Upper lobe of left lung (tissue), 4 donors: Measurements from ENCODE around the gene SNX30.

Source experiments
- POLR2A ChIP-seq, 4 donors: fragments of 450-650 bp; IDR thresholded peaks; one replicate each; pipeline ENCODE4 v1.5.1; 2016 to 2017; ENCODE audit warnings: antibody characterized with exemption in 4 of 4, mild to moderate bottlenecking in 2 of 4
- POLR2AphosphoS5 ChIP-seq, 2 donors: sonication (generic); formaldehyde crosslinking; IDR thresholded peaks; one replicate each; pipeline ENCODE4 v1.5.1; 2017; ENCODE audit warnings: antibody characterized with exemption in 2 of 2
- TF ChIP-seq, protein P1 (sequence below), 6 experiments: fragments of 450-650 bp in 4 of 6; fragments of 200-600 bp in 2 of 6; sonication (generic) in 2 of 6; IDR thresholded peaks; one replicate each; pipeline ENCODE4 v1.5.1; 2016 to 2019; ENCODE audit warnings: antibody characterized with exemption in 6 of 6

DNA sequence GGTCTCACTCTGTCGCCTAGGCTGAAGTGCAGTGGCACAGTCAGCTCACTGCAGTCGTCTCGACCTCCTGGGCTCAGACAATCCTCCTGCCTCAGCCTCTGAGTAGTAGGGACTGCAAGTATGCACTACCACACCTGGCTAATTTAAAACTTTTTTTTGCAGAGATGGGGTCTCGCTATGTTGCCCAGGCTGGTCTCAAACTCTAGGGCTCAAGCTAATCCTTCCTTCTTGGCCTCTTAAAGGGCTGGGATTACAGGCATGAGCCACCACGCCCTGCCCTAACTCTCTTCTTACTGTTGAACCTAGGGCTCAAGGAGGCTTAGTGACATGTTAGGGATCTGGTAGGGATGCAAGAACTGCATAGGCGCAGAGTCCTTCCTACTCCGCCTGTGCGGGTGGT is 65.3 kb downstream of the SNX30 start:
- TF ChIP-seq, protein P1, sequence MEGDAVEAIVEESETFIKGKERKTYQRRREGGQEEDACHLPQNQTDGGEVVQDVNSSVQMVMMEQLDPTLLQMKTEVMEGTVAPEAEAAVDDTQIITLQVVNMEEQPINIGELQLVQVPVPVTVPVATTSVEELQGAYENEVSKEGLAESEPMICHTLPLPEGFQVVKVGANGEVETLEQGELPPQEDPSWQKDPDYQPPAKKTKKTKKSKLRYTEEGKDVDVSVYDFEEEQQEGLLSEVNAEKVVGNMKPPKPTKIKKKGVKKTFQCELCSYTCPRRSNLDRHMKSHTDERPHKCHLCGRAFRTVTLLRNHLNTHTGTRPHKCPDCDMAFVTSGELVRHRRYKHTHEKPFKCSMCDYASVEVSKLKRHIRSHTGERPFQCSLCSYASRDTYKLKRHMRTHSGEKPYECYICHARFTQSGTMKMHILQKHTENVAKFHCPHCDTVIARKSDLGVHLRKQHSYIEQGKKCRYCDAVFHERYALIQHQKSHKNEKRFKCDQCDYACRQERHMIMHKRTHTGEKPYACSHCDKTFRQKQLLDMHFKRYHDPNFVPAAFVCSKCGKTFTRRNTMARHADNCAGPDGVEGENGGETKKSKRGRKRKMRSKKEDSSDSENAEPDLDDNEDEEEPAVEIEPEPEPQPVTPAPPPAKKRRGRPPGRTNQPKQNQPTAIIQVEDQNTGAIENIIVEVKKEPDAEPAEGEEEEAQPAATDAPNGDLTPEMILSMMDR (IDR thresholded peaks at IDR 0.05), result no peak
- TF ChIP-seq POLR2AphosphoS5 (IDR thresholded peaks at IDR 0.05) (no peak), POLR2A (IDR thresholded peaks at IDR 0.05) (no peak)
